Transverse colon (tissue), 4 donors: Measurements from ENCODE around the gene ITPRIPL1. TPM values are rescaled to one million over a fixed set of nuclear protein-coding genes. Genes with fewer than 3 reads are reported as not detected.

Experiments used
- DNase-seq: peaks from one replicate; pipeline ENCODE4 v3.0.0-alpha.2; 2019
- H3K27ac ChIP-seq, 4 donors: fragments of 200-600 bp; sonication (generic); 2 replicates each; pipeline ENCODE4 v1.5.1; 2016 to 2018; ENCODE audit warnings: inconsistent platforms in 4 of 4
- H3K27me3 ChIP-seq: fragments of 200-600 bp; sonication (generic); 2 replicates; pipeline ENCODE4 v1.5.1; 2017; ENCODE audit warnings: inconsistent platforms
- H3K36me3 ChIP-seq, 4 donors: fragments of 200-600 bp; sonication (generic); 2 replicates each; pipeline ENCODE4 v1.5.1; 2017 to 2019; ENCODE audit warnings: inconsistent platforms in 4 of 4
- H3K4me1 ChIP-seq, 4 donors: fragments of 200-600 bp; sonication (generic); 2 replicates each; pipeline ENCODE4 v1.5.1; 2017 to 2020; ENCODE audit warnings: inconsistent platforms in 4 of 4
- H3K4me3 ChIP-seq, 4 donors: fragments of 200-600 bp; sonication (generic); 1 replicate in 1 of 4; 2 replicates in 3 of 4; pipeline versions ENCODE4 v1.5.1 to v1.6.1; 2017 to 2019; ENCODE audit warnings: inconsistent platforms in 4 of 4
- H3K9me3 ChIP-seq, 2 donors: fragments of 200-600 bp; sonication (generic); 2 replicates each; pipeline ENCODE4 v1.5.1; 2017 to 2019; ENCODE audit warnings: inconsistent platforms in 2 of 2
- EP300 ChIP-seq: sonication (generic); formaldehyde crosslinking; IDR thresholded peaks from one replicate; pipeline ENCODE4 v1.6.1; 2017; ENCODE audit warnings: antibody characterized with exemption, low read depth
- POLR2A ChIP-seq: fragments of 450-650 bp; IDR thresholded peaks from one replicate; pipeline ENCODE4 v1.6.1; 2016; ENCODE audit warnings: antibody characterized with exemption, mild to moderate bottlenecking, moderate library complexity
- POLR2AphosphoS5 ChIP-seq, 3 donors: sonication (generic); formaldehyde crosslinking; IDR thresholded peaks; one replicate each; pipeline ENCODE4 v1.6.1; 2016; ENCODE audit warnings: antibody characterized with exemption in 3 of 3
- WGBS, 2 donors: methylation state at CpG; one replicate each; pipeline ENCODE4 v1.1.5; 2018; ENCODE audit warnings: low coverage in 1 of 2; 5-methylcytosine and 5-hydroxymethylcytosine counted together
- in situ Hi-C, 4 donors: fragments of 200-750 bp; cut with MboI; loops; one replicate each; pipeline versions ENCODE4 v1.15.0 to v1.15.1; 2017; ENCODE audit warnings: low sequenced_read_pairs in 3 of 4, low pct_ligation_motif_present in 1 of 4, low pct_unique_long_range_greater_than_20kb in 1 of 4
- intact Hi-C: fragments of 100-400 bp; cut with DNase I; formaldehyde crosslinking; loops from one replicate; pipeline ENCODE4 v1.15.1; 2023; ENCODE audit warnings: low total_unique reads
- total RNA-seq, 4 donors: library from RNA; depleted of rRNA; stranded (reverse); fragments of >200 nt; gene quantifications; one replicate each; pipeline ENCODE4 v1.1.0, GENCODE V29; 2016
- TF ChIP-seq, protein P1 (sequence below), 5 experiments: fragments of 200-600 bp in 3 of 5; fragments of 450-650 bp in 2 of 5; sonication (generic) in 3 of 5; IDR thresholded peaks; 1 replicate in 2 of 5; 2 replicates in 3 of 5; pipeline ENCODE4 v1.5.1; 2016 to 2017; ENCODE audit warnings: antibody characterized with exemption in 5 of 5, inconsistent platforms in 3 of 5, mild to moderate bottlenecking in 2 of 5, moderate library complexity in 1 of 5

The ITPRIPL1 gene, protein sequence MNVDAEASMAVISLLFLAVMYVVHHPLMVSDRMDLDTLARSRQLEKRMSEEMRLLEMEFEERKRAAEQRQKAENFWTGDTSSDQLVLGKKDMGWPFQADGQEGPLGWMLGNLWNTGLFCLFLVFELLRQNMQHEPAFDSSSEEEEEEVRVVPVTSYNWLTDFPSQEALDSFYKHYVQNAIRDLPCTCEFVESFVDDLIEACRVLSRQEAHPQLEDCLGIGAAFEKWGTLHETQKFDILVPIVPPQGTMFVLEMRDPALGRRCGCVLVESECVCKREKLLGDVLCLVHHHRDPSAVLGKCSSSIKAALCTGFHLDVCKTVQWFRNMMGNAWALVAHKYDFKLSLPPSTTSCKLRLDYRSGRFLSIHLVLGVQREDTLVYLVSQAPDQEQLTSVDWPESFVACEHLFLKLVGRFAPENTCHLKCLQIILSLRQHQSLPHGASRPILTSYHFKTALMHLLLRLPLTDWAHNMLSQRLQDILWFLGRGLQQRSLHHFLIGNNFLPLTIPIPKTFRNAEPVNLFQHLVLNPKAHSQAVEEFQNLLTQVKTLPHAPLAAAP
- total RNA-seq = 1 to 10 TPM in 1 of 4 donors, under 1 TPM in 2, not detected in 1; 0.41 to 2.6 (median 0.95) TPM

DNA sequence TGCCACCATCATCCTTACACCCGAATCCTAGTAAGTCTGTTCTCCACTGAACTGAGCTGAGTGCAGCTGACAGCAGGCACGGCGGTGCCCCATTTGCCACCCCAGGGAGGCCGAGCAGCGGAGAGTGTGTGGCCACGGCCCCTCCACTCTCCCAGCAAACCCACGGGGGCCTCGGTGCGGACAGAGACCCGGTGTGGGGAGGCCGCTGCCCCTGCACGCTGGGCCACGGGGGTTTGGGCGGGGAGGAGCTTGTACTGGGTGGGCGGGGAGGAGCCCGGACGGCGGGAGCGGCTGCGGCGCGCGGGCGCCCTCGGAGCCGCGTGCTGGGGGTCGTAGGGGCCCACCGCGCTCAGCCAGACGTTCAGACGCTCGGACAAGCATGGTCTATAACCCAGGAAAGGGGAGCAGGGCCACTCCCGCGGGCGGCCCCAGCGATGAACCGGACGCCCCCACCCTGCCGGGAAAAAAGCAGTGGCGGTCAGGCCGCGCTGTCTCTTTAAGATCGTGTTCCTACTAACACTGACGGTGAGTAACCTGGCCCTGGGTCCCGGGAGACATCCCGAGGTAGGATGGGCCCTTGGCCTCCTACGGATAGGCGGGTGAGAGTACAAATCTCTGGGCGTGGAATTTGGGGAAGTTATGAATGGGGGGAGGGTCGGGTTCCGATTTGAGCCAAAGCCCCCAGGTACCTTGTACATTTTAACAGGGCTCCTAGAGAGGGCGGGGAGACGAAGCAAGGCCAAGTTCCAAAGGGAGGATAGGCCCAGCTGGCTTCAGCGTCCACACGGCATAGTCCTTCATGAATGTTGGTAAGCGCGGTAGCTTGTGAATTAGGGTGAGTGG, at the start of gene ITPRIPL1:
Gene ITPRIPL1, plus strand, starts transcription at position 277 of the 843 bp plus-strand sequence. Its CDS starts 523 bp downstream, at position 800.
- TF ChIP-seq POLR2A = no peak
- TF ChIP-seq POLR2AphosphoS5 (IDR thresholded peaks at IDR 0.05) = no peak
- TF ChIP-seq, protein P1, sequence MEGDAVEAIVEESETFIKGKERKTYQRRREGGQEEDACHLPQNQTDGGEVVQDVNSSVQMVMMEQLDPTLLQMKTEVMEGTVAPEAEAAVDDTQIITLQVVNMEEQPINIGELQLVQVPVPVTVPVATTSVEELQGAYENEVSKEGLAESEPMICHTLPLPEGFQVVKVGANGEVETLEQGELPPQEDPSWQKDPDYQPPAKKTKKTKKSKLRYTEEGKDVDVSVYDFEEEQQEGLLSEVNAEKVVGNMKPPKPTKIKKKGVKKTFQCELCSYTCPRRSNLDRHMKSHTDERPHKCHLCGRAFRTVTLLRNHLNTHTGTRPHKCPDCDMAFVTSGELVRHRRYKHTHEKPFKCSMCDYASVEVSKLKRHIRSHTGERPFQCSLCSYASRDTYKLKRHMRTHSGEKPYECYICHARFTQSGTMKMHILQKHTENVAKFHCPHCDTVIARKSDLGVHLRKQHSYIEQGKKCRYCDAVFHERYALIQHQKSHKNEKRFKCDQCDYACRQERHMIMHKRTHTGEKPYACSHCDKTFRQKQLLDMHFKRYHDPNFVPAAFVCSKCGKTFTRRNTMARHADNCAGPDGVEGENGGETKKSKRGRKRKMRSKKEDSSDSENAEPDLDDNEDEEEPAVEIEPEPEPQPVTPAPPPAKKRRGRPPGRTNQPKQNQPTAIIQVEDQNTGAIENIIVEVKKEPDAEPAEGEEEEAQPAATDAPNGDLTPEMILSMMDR (IDR thresholded peaks at IDR 0.05) = no peak
- TF ChIP-seq EP300 = no peak
- H3K4me1 ChIP-seq = peaks cover 0 to 30% (median 18%) of the 10 kb centered on the region in 4 donors
- peak; percentile 24 for DNase-seq
- H3K36me3 ChIP-seq = no peaks in the 10 kb centered on the region
- H3K27ac ChIP-seq = peak within 1 kb of the TSS; percentile 44 to 54 (median 50)
- intact Hi-C loops (no loop called here), in situ Hi-C loops (no loop called here)
- peaks cover 60% of the 10 kb centered on the region for H3K27me3 ChIP-seq
- peak within 1 kb of the TSS; percentile 29 to 54 (median 50) for H3K4me3 ChIP-seq
- 8% methylated on average over 48 of the region's 58 CpGs; no CpG with 5 or more reads in 1 of the 2 donors for WGBS, 2 donors
- no peaks in the 10 kb centered on the region for H3K9me3 ChIP-seq

DNA sequence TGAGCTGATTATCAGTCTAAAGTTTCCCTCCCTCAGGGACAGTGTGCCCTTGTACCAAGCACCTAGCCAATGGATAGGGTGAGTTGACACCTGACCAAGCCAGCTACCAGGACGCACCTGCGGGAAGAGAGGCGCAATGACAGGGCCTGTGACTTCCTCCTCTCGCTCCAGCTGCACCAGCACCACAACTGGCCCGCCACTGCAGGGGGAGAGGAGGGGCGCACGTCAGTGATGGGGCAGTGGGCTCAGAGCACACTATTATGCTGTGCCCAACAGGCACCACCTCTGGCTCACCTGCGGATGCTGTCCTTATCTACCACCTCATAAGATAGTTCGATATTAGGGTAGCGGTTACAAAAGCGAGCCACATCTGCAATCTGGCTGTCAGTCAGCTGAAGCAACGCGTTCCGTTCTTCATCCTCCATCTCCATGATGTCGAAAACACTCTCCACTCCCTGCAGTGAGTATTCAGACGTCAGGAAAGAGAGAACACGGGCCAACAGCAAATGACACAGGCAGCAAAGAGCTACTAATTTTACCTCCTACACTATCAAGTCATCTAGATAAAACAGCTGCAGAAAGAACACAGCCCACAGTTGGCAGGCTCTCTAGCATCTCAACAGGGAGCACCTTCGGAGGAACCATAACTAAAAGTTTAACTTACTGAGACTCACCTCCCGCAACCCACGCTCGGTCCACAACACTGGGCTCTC, 48.2 kb upstream of the ITPRIPL1 start:
- Histone ChIP-seq H3K36me3 (peaks cover 0 to 84% (median 35%) of the 10 kb centered on the region in 4 donors), H3K27me3 (no peaks in the 10 kb centered on the region), H3K9me3 (no peaks in the 10 kb centered on the region), H3K4me1 (no peaks in the 10 kb centered on the region), H3K4me3 (no peak overlapping the region), H3K27ac (no peak overlapping the region)
- no peak for DNase-seq
- 95 to 100% methylated on average over 1 to 19 of the region's 21 CpGs for WGBS, 2 donors
- intact Hi-C loops (no loop called here), in situ Hi-C loops (no loop called here)
- TF ChIP-seq EP300 (no peak), POLR2A (no peak), POLR2AphosphoS5 (IDR thresholded peaks at IDR 0.05) (no peak)
- TF ChIP-seq, protein P1 (IDR thresholded peaks at IDR 0.05) = no peak

DNA sequence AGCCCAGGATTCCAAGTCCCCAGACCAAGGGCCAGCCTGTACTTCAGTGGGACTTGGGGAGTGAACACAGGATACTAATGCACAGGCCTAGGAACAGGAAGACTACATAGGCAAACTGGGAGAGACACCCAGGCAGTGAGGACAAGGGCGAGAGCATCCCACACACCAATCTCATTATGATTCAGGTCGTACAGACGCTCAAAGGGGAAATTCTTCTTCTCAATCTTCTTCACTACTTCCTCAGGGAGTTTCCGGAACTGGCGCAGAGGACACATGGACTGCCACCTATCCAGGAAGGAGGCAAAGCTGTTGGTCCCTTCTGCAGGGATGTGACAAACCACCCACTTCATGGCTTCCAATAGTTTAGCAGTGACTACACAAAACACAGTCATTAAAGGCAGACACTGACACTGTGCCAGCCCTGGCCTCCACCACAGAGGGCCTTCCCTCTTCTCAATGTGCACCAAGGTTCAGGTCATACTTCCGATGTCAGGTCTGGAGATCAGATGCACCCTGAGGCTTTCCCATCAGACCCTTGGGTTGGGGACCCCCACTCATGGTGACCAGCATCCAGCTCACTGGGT, 37.8 kb upstream of the ITPRIPL1 start:
- intact Hi-C loops = no loop called here
- 80 to 88% methylated on average over 4 to 6 of the region's 6 CpGs for WGBS, 2 donors
- TF ChIP-seq, protein P1 (IDR thresholded peaks at IDR 0.05) = no peak
- no peak for TF ChIP-seq POLR2A
- Histone ChIP-seq H3K9me3 (no peaks in the 10 kb centered on the region), H3K4me1 (no peaks in the 10 kb centered on the region), H3K36me3 (peaks cover 0 to 98% (median 46%) of the 10 kb centered on the region in 4 donors), H3K27ac (no peak overlapping the region), H3K4me3 (no peak overlapping the region), H3K27me3 (no peaks in the 10 kb centered on the region)
- no peak for DNase-seq
- in situ Hi-C loops = no loop called here
